Measurements from ENCODE around the gene CX3CL1. TPM values are rescaled to one million over a fixed set of nuclear protein-coding genes. Genes with fewer than 3 reads are reported as not detected.
A peak's percentile ranks its signal among the peaks of the same experiment; 100 is the strongest.

CX3CL1 gene
- total and polyA plus RNA-seq, 2 of the 13 experiments (the other 11 are each of a cell fraction or from before 2014, with no cell fraction given): 57.3 to 60.8 TPM

DNA sequence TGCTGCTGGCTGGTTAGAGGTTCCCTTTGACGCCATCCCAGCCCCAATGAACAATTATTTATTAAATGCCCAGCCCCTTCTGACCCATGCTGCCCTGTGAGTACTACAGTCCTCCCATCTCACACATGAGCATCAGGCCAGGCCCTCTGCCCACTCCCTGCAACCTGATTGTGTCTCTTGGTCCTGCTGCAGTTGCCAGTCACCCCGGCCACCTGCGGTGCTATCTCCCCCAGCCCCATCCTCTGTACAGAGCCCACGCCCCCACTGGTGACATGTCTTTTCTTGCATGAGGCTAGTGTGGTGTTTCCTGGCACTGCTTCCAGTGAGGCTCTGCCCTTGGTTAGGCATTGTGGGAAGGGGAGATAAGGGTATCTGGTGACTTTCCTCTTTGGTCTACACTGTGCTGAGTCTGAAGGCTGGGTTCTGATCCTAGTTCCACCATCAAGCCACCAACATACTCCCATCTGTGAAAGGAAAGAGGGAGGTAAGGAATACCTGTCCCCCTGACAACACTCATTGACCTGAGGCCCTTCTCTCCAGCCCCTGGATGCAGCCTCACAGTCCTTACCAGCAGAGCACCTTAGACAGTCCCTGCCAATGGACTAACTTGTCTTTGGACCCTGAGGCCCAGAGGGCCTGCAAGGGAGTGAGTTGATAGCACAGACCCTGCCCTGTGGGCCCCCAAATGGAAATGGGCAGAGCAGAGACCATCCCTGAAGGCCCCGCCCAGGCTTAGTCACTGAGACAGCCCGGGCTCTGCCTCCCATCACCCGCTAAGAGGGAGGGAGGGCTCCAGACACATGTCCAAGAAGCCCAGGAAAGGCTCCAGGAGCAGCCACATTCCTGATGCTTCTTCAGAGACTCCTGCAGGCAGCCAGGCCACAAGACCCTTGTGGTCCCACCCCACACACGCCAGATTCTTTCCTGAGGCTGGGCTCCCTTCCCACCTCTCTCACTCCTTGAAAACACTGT, 11.3 kb downstream of the CX3CL1 start (continued):
- TF ChIP-seq ZNF512 (CRISPR knock-in tag; IDR thresholded peaks at IDR 0.05) (no peak), ZNF747 (CRISPR knock-in tag; IDR thresholded peaks at IDR 0.05; ENCODE audit: borderline replicate concordance) (no peak), PRDM15 (CRISPR knock-in tag; IDR thresholded peaks at IDR 0.05) (no peak), EEA1 (CRISPR knock-in tag; IDR thresholded peaks at IDR 0.05; ENCODE audit: borderline replicate concordance) (no peak), LCORL (IDR thresholded peaks at IDR 0.05) (no peak), LCORL (CRISPR knock-in tag; IDR thresholded peaks at IDR 0.05) (no peak), FOXP1 (IDR thresholded peaks at IDR 0.05) (no peak), FOXP1 (CRISPR knock-in tag; IDR thresholded peaks at IDR 0.05) (no peak), ZNF101 (CRISPR knock-in tag; IDR thresholded peaks at IDR 0.05; ENCODE audit: borderline replicate concordance, low read depth) (no peak), ESRRA (CRISPR knock-in tag; IDR thresholded peaks at IDR 0.05; ENCODE audit: low read depth) (no peak), BORCS8-MEF2B (CRISPR knock-in tag; IDR thresholded peaks at IDR 0.05) (peak; percentile 16; the same call in 1 of the 2 replicates), ZNF839 (CRISPR knock-in tag; IDR thresholded peaks at IDR 0.05; ENCODE audit: borderline replicate concordance) (no peak), ZNF281 (CRISPR knock-in tag; IDR thresholded peaks at IDR 0.05; ENCODE audit: borderline replicate concordance) (no peak), TOPORS (CRISPR knock-in tag; IDR thresholded peaks at IDR 0.05) (no peak)
- TF ChIP-seq, protein P1, sequence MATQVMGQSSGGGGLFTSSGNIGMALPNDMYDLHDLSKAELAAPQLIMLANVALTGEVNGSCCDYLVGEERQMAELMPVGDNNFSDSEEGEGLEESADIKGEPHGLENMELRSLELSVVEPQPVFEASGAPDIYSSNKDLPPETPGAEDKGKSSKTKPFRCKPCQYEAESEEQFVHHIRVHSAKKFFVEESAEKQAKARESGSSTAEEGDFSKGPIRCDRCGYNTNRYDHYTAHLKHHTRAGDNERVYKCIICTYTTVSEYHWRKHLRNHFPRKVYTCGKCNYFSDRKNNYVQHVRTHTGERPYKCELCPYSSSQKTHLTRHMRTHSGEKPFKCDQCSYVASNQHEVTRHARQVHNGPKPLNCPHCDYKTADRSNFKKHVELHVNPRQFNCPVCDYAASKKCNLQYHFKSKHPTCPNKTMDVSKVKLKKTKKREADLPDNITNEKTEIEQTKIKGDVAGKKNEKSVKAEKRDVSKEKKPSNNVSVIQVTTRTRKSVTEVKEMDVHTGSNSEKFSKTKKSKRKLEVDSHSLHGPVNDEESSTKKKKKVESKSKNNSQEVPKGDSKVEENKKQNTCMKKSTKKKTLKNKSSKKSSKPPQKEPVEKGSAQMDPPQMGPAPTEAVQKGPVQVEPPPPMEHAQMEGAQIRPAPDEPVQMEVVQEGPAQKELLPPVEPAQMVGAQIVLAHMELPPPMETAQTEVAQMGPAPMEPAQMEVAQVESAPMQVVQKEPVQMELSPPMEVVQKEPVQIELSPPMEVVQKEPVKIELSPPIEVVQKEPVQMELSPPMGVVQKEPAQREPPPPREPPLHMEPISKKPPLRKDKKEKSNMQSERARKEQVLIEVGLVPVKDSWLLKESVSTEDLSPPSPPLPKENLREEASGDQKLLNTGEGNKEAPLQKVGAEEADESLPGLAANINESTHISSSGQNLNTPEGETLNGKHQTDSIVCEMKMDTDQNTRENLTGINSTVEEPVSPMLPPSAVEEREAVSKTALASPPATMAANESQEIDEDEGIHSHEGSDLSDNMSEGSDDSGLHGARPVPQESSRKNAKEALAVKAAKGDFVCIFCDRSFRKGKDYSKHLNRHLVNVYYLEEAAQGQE (IDR thresholded peaks at IDR 0.05; ENCODE audit: borderline replicate concordance in 1 of 2, low read depth in 1 of 2, low read length in 2 of 2): no peak

All from HepG2 (cell line).